ENCODE results near the gene ACD.

DNA sequence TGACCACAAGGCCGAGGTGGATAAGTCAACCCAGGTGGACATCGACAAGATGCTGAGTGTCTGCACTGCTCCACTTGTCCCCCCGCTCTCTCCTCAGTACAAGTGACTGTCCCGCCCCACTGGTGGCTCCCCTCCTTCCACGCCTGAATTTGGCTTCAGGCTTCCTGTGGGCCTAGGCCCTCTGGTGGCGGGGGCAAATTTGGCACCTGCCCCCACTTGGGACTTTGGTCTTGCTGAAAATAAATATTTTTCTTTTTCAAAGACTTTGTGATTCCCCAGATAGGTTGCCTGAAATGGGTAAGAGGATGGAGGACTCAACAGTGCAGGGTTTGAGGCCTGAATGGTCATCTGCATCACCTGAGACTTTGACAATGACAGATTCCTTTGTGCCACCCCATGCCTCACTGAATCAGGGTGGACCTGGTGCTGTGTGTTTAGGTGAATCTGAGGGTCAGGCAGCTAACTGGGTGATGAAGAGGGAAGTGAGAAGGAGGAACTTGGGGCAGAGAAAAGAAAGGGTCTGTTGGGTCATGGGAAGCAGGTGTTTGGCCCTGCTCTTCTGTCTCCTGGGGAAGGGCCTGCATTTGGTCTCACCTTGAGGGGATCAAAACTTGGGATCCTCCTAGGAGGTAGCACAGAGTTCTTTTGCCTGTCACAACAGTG, 8.6 kb upstream of the ACD start:
- TF ChIP-seq POLR2A (IDR thresholded peaks at IDR 0.05; ENCODE audit: low read length) (no peak), GATA1 (IDR thresholded peaks at IDR 0.05; ENCODE audit: low read depth, low read length) (no peak)

Measured in erythroblast (primary cell).